K562 (cell line): ENCODE results near the gene CUX1. TPM values are rescaled to one million over a fixed set of nuclear protein-coding genes. Genes with fewer than 3 reads are reported as not detected.

Experiments used
- ATAC-seq: fragments of 200-7000 bp; cut with Tn5 transposase; 3 replicates; pipeline ENCODE4 v1.9.1; 2020; ENCODE audit warnings: moderate library complexity
- BruUV-seq: library from RNA; stranded (reverse); fragments of 400-500 nt; replicated peaks from 2 replicates; lab custom pipeline; 2021; lab: Mats Ljungman, UMichigan
- CTCF ChIA-PET: fragments of 300-600 bp; formaldehyde crosslinking; extraction: SDS; loops from one replicate; lab custom pipeline; 2021; ENCODE audit warnings: low intra/inter-chr PET ratio; lab: Yijun Ruan, JAX
- POLR2A ChIA-PET: fragments of 300-600, 350-650 bp; sonication (Branson Sonifier 250); formaldehyde crosslinking; extraction: SDS; loops from one replicate; lab custom pipeline; 2021; ENCODE audit warnings: antibody characterized with exemption, inconsistent platforms; lab: Yijun Ruan, JAX
- DNase-seq, 4 experiments: peaks; one replicate each; pipeline versions ENCODE4 v3.0.0 to v3.0.0-alpha.2; 2011 to 2018; ENCODE audit warnings: low spot score in 3 of 4, mixed read lengths in 3 of 4; ENCODE audit errors: extremely low read depth in 1 of 4
- FAIRE-seq: peaks from 2 replicates; lab custom pipeline; 2011; peaks lifted over from hg19 to GRCh38; lab: Jason Lieb, UNC
- H2AFZ ChIP-seq: 2 replicates; pipeline ENCODE4 v1.6.0; 2011; ENCODE audit warnings: low read depth, low read length, control low read depth, inconsistent platforms
- H3K27ac ChIP-seq: fragments of 200-600 bp; 3 replicates; pipeline ENCODE4 v1.8.0; 2011; ENCODE audit warnings: low read depth, mild to moderate bottlenecking, control low read depth, inconsistent platforms, low read length, moderate library complexity, mixed read lengths; ENCODE audit errors: extremely low read depth
- H3K27me3 ChIP-seq, 2 experiments: fragments of 300-600 bp in 1 of 2; 2 replicates in 1 of 2; 3 replicates in 1 of 2; pipeline versions ENCODE4 v1.6.0 to v1.8.0; 2011; ENCODE audit warnings: inconsistent platforms in 2 of 2, low read length in 2 of 2, mild to moderate bottlenecking in 1 of 2, mixed read lengths in 1 of 2, moderate library complexity in 1 of 2; ENCODE audit not compliant: control insufficient read depth in 2 of 2, insufficient read depth in 2 of 2
- H3K36me3 ChIP-seq: fragments of 300-600 bp; 3 replicates; pipeline ENCODE4 v1.8.0; 2011; ENCODE audit warnings: mild to moderate bottlenecking, low read length, inconsistent platforms; ENCODE audit not compliant: control insufficient read depth, insufficient read depth
- H3K4me1 ChIP-seq, 2 experiments: fragments of 200-600 bp in 1 of 2; replicated peaks in 1 of 2; 2 replicates in 1 of 2; 3 replicates in 1 of 2; pipeline versions ENCODE4 v1.5.1 to v1.8.0; 2011; ENCODE audit warnings: inconsistent platforms in 2 of 2, low read length in 2 of 2, mild to moderate bottlenecking in 1 of 2, mixed read lengths in 1 of 2, moderate library complexity in 1 of 2; ENCODE audit not compliant: control insufficient read depth in 2 of 2, insufficient read depth in 2 of 2
- H3K4me2 ChIP-seq: 2 replicates; pipeline ENCODE4 v1.6.1; 2011; ENCODE audit warnings: low read length, control low read depth, inconsistent platforms, mixed read lengths; ENCODE audit not compliant: insufficient read depth
- H3K4me3 ChIP-seq: fragments of 200-600 bp; sonication (generic), shearing (Covaris generic); 2 replicates; pipeline ENCODE4 v1.5.1; 2016; ENCODE audit warnings: control low read depth, inconsistent platforms
- H3K79me2 ChIP-seq: fragments of 200-600 bp; 3 replicates; pipeline ENCODE4 v1.8.0; 2011; ENCODE audit warnings: low read length, inconsistent platforms; ENCODE audit not compliant: control insufficient read depth, insufficient read depth
- H3K9ac ChIP-seq, 2 experiments: 2 replicates each; pipeline versions ENCODE4 v1.6.0 to v1.6.1; 2011; ENCODE audit warnings: low read depth in 2 of 2, low read length in 2 of 2, control low read depth in 1 of 2, inconsistent platforms in 1 of 2, mild to moderate bottlenecking in 1 of 2, mixed read lengths in 1 of 2; ENCODE audit not compliant: insufficient read depth in 1 of 2
- H3K9me1 ChIP-seq: one replicate; pipeline ENCODE4 v1.6.0; 2011; ENCODE audit warnings: inconsistent platforms, mild to moderate bottlenecking, low read length, moderate library complexity; ENCODE audit not compliant: control insufficient read depth, insufficient read depth
- H3K9me3 ChIP-seq: replicated peaks from 2 replicates; pipeline ENCODE4 v1.5.1; 2011; ENCODE audit warnings: low read depth, low read length, inconsistent platforms; ENCODE audit not compliant: control insufficient read depth, insufficient read depth
- H4K20me1 ChIP-seq: replicated peaks from 2 replicates; pipeline ENCODE4 v1.6.1; 2011; ENCODE audit warnings: low read length, inconsistent platforms, mixed read lengths; ENCODE audit not compliant: control insufficient read depth, insufficient read depth
- ARID4B ChIP-seq: sonication (generic); formaldehyde crosslinking; IDR thresholded peaks from 2 replicates; pipeline ENCODE4 v1.8.0; 2022; ENCODE audit warnings: mild to moderate bottlenecking, missing genetic modification reagents
- ARNT ChIP-seq, 2 experiments: fragments of 450-650 bp; IDR thresholded peaks; 2 replicates each; pipeline ENCODE4 v1.6.1; 2016; ENCODE audit warnings: mild to moderate bottlenecking in 1 of 2
- CBFA2T2 ChIP-seq: fragments of 450-650 bp; conservative IDR thresholded peaks from 2 replicates; pipeline ENCODE4 v1.6.1; 2017; ENCODE audit warnings: mild to moderate bottlenecking
- HDGF ChIP-seq: fragments of 450-650 bp; IDR thresholded peaks from 2 replicates; pipeline ENCODE4 v1.6.1; 2016
- ZHX1 ChIP-seq: fragments of 150-350 bp; conservative IDR thresholded peaks from 2 replicates; pipeline ENCODE4 v1.6.1; 2014; ENCODE audit warnings: low read length
- ZNF324 ChIP-seq: fragments of 250-450 bp; sonication (Bioruptor Pico); IDR thresholded peaks from 2 replicates; pipeline ENCODE4 v1.4.0; 2020; ENCODE audit warnings: mild to moderate bottlenecking
- whole genome bisulfite sequencing: fragments of 100-300 bp; shearing (Covaris generic); methylation state at CpG from one replicate; pipeline ENCODE4 v1.1.6; 2016; ENCODE audit warnings: low coverage, mixed read lengths; ENCODE audit not compliant: insufficient coverage; ENCODE audit errors: missing lambda C conversion rate; 5-methylcytosine and 5-hydroxymethylcytosine counted together
- in situ Hi-C: fragments of 300-500 bp; cut with MboI; formaldehyde crosslinking; loops from 4 replicates; pipeline ENCODE4 v1.15.0; 2018; ENCODE audit warnings: inconsistent platforms, mixed read lengths
- intact Hi-C: fragments of 100-400 bp; cut with micrococcal nuclease; formaldehyde crosslinking; loops from 2 replicates; pipeline ENCODE4 v1.14.2; 2022
- polyA plus RNA-seq, 8 experiments: library from polyadenylated mRNA; depleted of rRNA in 4 of 8; stranded (reverse) in 5 of 8; unstranded in 3 of 8; fragments of >200 nt; fragmentation: Nextera tagmentation in 2 of 8; fragmentation: Illumina TruSeq in 1 of 8; extraction: Ambion mirVana in 2 of 8; extraction: Trizol in 1 of 8; gene quantifications; 2 replicates each; pipeline versions ENCODE4 v1.2.1 to v1.2.3, GENCODE V29; 2011 to 2014; ENCODE audit warnings: inconsistent platforms in 1 of 8, missing spikeins in 1 of 8
- total RNA-seq, 7 experiments: library from RNA; depleted of rRNA in 6 of 7; stranded (reverse); fragments of >200 nt in 6 of 7; fragmentation: Illumina TruSeq in 2 of 7; extraction: Trizol in 2 of 7; gene quantifications; 2 replicates each; pipeline versions ENCODE4 v1.2.1 to v1.2.3, GENCODE V29; 2011 to 2021; ENCODE audit warnings: low replicate concordance in 1 of 7

The CUX1 gene
- total and polyA plus RNA-seq, 9 of the 15 experiments (the other 6 are each of a cell fraction or from before 2014, with no cell fraction given), result 3.6 to 55.3 (median 25.2) TPM

GRCh38 chr7:101779267-101779666 is 38.2 kb upstream of the CUX1 start:
- H3K4me3 ChIP-seq, result no peak overlapping the region
- no peak overlapping the region for H3K9ac ChIP-seq
- no peaks in the 10 kb centered on the region for H3K9me3 ChIP-seq
- WGBS, result 7% methylated on average over 4 of the region's 4 CpGs
- no peaks in the 10 kb centered on the region for H3K36me3 ChIP-seq
- FAIRE-seq (no peak), ATAC-seq (no peak), DNase-seq (no peak)
- intact Hi-C loops (no loop called here), in situ Hi-C loops (no loop called here)
- no peaks in the 10 kb centered on the region for H3K79me2 ChIP-seq
- ChIA-PET CTCF (no interaction called here), POLR2A (no interaction called here)
- H4K20me1 ChIP-seq, result no peaks in the 10 kb centered on the region; the same call in 1 of the 2 replicates
- H2AFZ ChIP-seq, result no peak overlapping the region
- H3K27me3 ChIP-seq, result peaks cover 44 to 69% of the 10 kb centered on the region in 2 experiments
- H3K4me2 ChIP-seq, result no peak overlapping the region
- no peaks in the 10 kb centered on the region for H3K9me1 ChIP-seq
- no peak overlapping the region for H3K27ac ChIP-seq
- peaks cover 0 to 6% of the 10 kb centered on the region in 2 experiments; a peak in 2 of 5 replicates for H3K4me1 ChIP-seq
- BruUV-seq, result no TSS peak
- no peak for TF ChIP-seq ARNT (IDR thresholded peaks at IDR 0.05)
- no peak for TF ChIP-seq ZHX1
- no peak for TF ChIP-seq ARID4B (CRISPR knock-in tag)
- TF ChIP-seq HDGF, result no peak
- no peak for TF ChIP-seq CBFA2T2
- TF ChIP-seq ZNF324 (CRISPR knock-in tag), result no peak
